Peyer's patch (tissue), 4 donors: ENCODE data around the gene TSEN34. TPM values are rescaled to one million over a fixed set of nuclear protein-coding genes. Genes with fewer than 3 reads are reported as not detected.
"Not testable (repeated sequence)": the region's sequence is repeated elsewhere in the genome, so short reads cannot be mapped to it uniquely, and the experiment has no call there.

Experiments used
- DNase-seq, 3 donors: peaks; one replicate each; pipeline ENCODE4 v3.0.0-alpha.2; 2017 to 2019
- H3K27ac ChIP-seq, 4 donors: fragments of 200-600 bp; sonication (generic); one replicate each; pipeline ENCODE4 v1.5.1; 2016 to 2019
- H3K27me3 ChIP-seq, 2 donors: fragments of 200-600 bp; sonication (generic); one replicate each; pipeline ENCODE4 v1.5.1; 2019
- H3K36me3 ChIP-seq, 3 donors: fragments of 200-600 bp; sonication (generic); one replicate each; pipeline ENCODE4 v1.5.1; 2016 to 2019
- H3K4me1 ChIP-seq, 4 donors: fragments of 200-600 bp; sonication (generic); one replicate each; pipeline ENCODE4 v1.5.1; 2016 to 2019
- H3K4me3 ChIP-seq, 4 donors: fragments of 200-600 bp; sonication (generic); 1 replicate in 3 of 4; 2 replicates in 1 of 4; pipeline ENCODE4 v1.5.1; 2016 to 2019; ENCODE audit warnings: mild to moderate bottlenecking in 1 of 4
- H3K9me3 ChIP-seq, 4 donors: fragments of 200-600 bp; sonication (generic); one replicate each; pipeline ENCODE4 v1.5.1; 2016 to 2019; ENCODE audit warnings: mild to moderate bottlenecking in 1 of 4
- POLR2A ChIP-seq, 2 donors: fragments of 450-650 bp; IDR thresholded peaks; one replicate each; pipeline ENCODE4 v1.5.1; 2017; ENCODE audit warnings: antibody characterized with exemption in 2 of 2, mild to moderate bottlenecking in 2 of 2, moderate library complexity in 2 of 2
- total RNA-seq, 4 donors: library from RNA; depleted of rRNA; stranded (reverse); fragments of >200 nt; gene quantifications; one replicate each; pipeline ENCODE4 v1.1.0, GENCODE V29; 2016
- TF ChIP-seq, protein P1 (sequence below), 6 experiments: fragments of 450-650 bp in 4 of 6; fragments of 200-600 bp in 2 of 6; sonication (generic) in 1 of 6; IDR thresholded peaks; one replicate each; pipeline ENCODE4 v1.5.1; 2017 to 2019; ENCODE audit warnings: antibody characterized with exemption in 6 of 6, mild to moderate bottlenecking in 3 of 6, moderate library complexity in 1 of 6

TSEN34 gene
- total RNA-seq, 4 donors from 2014 or later: 29.7 to 50.4 (median 42.2) TPM

DNA sequence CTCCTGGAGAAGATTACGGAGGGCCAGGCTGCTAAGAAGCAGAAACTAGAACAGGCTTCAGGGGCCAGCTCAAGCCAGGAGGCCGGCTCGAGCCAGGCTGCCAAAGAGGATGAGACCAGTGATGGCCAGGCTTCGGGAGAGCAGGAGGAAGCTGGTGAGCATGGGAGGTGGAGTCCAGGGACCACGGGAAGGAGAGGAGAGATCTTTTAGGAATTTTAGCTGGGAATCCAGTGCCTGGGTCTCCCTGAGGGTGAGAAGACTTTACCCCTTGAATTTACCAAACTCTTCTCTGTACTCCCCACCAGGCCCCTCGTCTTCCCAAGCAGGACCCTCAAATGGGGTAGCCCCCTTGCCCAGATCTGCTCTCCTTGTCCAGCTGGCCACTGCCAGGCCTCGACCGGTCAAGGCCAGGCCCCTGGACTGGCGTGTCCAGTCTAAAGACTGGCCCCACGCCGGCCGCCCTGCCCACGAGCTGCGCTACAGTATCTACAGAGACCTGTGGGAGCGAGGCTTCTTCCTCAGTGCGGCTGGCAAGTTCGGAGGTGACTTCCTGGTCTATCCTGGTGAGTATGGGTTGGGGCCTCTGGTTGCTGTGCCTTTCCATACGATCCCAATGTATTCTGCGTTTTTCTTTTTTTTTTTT, 824 bp downstream of the TSEN34 start:
- no peaks in the 10 kb centered on the region for H3K9me3 ChIP-seq
- DNase-seq: no peak
- H3K4me3 ChIP-seq: peak overlapping the region; percentile 77 to 93 (median 91)
- TF ChIP-seq POLR2A (IDR thresholded peaks at IDR 0.05): no peak
- TF ChIP-seq, protein P1, sequence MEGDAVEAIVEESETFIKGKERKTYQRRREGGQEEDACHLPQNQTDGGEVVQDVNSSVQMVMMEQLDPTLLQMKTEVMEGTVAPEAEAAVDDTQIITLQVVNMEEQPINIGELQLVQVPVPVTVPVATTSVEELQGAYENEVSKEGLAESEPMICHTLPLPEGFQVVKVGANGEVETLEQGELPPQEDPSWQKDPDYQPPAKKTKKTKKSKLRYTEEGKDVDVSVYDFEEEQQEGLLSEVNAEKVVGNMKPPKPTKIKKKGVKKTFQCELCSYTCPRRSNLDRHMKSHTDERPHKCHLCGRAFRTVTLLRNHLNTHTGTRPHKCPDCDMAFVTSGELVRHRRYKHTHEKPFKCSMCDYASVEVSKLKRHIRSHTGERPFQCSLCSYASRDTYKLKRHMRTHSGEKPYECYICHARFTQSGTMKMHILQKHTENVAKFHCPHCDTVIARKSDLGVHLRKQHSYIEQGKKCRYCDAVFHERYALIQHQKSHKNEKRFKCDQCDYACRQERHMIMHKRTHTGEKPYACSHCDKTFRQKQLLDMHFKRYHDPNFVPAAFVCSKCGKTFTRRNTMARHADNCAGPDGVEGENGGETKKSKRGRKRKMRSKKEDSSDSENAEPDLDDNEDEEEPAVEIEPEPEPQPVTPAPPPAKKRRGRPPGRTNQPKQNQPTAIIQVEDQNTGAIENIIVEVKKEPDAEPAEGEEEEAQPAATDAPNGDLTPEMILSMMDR (IDR thresholded peaks at IDR 0.05): no peak
- peaks cover 0 to 32% (median 14%) of the 10 kb centered on the region in 4 donors for H3K4me1 ChIP-seq
- H3K27me3 ChIP-seq: no peaks in the 10 kb centered on the region
- peak overlapping the region; percentile 98 to 100 (median 99) for H3K27ac ChIP-seq
- peaks cover 0 to 29% (median 0%) of the 10 kb centered on the region in 3 donors for H3K36me3 ChIP-seq

DNA sequence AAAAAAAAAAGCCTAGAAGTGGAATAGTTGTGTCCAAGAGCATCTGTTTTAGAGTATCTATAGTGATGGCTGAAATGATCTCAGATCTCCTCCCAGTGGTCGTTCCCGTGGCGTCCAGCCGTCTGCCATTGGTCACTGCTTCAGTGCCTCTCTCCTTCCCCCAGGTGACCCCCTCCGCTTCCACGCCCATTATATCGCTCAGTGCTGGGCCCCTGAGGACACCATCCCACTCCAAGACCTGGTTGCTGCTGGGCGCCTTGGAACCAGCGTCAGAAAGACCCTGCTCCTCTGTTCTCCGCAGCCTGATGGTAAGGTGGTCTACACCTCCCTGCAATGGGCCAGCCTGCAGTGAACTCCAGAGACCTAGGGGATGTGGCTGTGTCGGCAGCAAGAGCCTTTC, 1.9 kb downstream of the TSEN34 start:
- Histone ChIP-seq H3K36me3 (peaks cover 0 to 29% (median 0%) of the 10 kb centered on the region in 3 donors), H3K4me3 (no peak overlapping the region), H3K9me3 (no peaks in the 10 kb centered on the region), H3K27me3 (no peaks in the 10 kb centered on the region), H3K27ac (no peak overlapping the region), H3K4me1 (peaks cover 0 to 26% (median 14%) of the 10 kb centered on the region in 4 donors)
- TF ChIP-seq, protein P1 (IDR thresholded peaks at IDR 0.05): no peak
- no peak for TF ChIP-seq POLR2A (IDR thresholded peaks at IDR 0.05)
- DNase-seq: no peak

DNA sequence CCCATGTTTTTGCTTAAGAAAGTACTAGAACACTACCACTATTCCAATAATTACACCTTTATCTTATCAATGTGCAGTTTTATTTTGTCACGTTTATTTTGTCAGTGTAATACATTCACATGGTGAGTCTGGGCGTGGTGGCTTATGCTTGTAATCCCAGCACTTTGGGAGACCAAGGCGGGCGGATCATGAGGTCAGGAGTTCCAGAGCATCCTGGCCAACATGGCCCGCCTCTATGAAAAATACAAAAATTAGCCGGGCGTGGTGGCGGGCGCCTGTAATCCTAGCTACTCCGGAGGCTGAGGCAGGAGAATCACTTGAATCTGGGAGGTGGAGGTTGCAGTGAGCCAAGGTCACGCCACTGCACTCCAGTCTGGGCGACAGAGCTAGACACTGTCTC, 3.4 kb downstream of the TSEN34 start:
- not testable (repeated sequence) for H3K4me3 ChIP-seq, H3K9me3 ChIP-seq, H3K27me3 ChIP-seq, H3K27ac ChIP-seq, DNase-seq
- peaks cover 0 to 16% (median 11%) of the 10 kb centered on the region in 4 donors for H3K4me1 ChIP-seq
- H3K36me3 ChIP-seq: peaks cover 0 to 29% (median 0%) of the 10 kb centered on the region in 3 donors

DNA sequence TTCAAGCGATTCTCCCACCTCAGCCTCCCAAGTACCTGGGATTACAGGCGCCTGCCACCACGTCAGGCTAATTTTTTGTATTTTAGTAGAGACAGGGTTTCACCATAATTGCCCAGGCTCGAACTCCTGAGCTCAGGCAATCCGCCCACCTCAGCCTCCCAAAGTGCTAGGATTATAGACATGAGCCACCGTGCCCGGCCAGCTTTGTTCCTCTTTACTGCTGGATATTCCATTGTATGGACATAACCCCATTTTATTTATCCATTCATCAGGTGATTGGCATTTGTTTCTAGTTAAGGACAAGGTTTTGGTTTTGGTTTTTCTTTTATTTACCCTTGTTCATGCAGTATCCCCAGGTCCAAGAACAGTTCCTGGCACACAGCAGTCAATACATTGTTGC, 5.4 kb downstream of the TSEN34 start:
- no peak overlapping the region for H3K4me3 ChIP-seq
- peaks cover 0 to 29% (median 0%) of the 10 kb centered on the region in 3 donors for H3K36me3 ChIP-seq
- H3K4me1 ChIP-seq: peaks cover 0 to 19% (median 13%) of the 10 kb centered on the region in 4 donors
- H3K27ac ChIP-seq: no peak overlapping the region
- H3K27me3 ChIP-seq: no peaks in the 10 kb centered on the region
- H3K9me3 ChIP-seq: no peaks in the 10 kb centered on the region
- TF ChIP-seq POLR2A (IDR thresholded peaks at IDR 0.05): no peak
- TF ChIP-seq, protein P1 (IDR thresholded peaks at IDR 0.05): no peak
- DNase-seq: no peak

DNA sequence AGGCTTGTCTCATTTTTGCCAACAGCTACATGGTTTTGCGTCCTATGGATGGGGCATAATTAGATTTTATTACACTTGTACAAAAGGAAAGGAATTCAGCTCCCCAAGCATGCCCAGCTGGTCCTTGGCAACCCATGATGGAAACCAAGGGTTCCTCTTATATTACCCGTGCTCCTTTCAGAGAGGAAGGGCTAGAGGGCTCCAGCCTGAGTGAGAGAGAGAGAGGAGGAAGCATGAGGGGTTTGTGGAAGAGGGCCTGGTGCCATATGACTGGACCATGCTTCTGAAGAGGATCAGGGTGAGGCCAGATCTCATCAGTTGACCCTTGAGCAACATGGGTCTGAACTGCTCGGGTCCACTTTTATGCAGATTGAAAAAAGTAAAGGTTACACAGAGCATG, 6.0 kb downstream of the TSEN34 start:
- Histone ChIP-seq H3K4me1 (peaks cover 0 to 20% (median 11%) of the 10 kb centered on the region in 4 donors), H3K36me3 (peaks cover 0 to 32% (median 0%) of the 10 kb centered on the region in 3 donors), H3K4me3 (no peak overlapping the region), H3K9me3 (no peaks in the 10 kb centered on the region), H3K27ac (no peak overlapping the region), H3K27me3 (no peaks in the 10 kb centered on the region)
- no peak for TF ChIP-seq POLR2A (IDR thresholded peaks at IDR 0.05)
- TF ChIP-seq, protein P1 (IDR thresholded peaks at IDR 0.05): no peak
- DNase-seq: no peak

DNA sequence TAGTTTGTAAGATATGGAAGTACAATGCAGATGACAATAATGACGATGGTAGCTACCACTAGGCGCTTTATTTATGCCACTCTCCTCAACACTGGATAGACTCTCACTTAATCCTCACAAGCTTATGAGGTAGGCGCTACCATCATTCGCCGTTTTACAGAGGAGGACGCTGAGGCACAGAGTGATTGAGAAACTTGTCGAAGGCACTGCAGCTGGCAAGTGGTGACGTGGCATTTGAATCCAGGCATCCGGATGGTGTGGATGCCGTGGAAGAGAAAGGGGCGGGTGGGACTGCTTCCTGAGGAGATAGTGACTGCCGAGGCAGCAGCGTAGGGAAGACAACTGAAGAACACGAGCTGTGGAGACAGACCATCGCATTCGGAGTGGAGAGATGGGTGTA, 8.3 kb downstream of the TSEN34 start:
- Histone ChIP-seq H3K9me3 (no peaks in the 10 kb centered on the region), H3K4me3 (no peak overlapping the region), H3K27me3 (no peaks in the 10 kb centered on the region), H3K4me1 (peaks cover 0 to 32% (median 17%) of the 10 kb centered on the region in 4 donors), H3K27ac (no peak overlapping the region), H3K36me3 (peaks cover 0 to 36% (median 0%) of the 10 kb centered on the region in 3 donors)
- no peak for DNase-seq
- no peak for TF ChIP-seq POLR2A (IDR thresholded peaks at IDR 0.05)
